GM21390 (cell line): ENCODE results near the gene COL11A2.

Experiments
- ATAC-seq: cut with Tn5 transposase; IDR thresholded peaks from one replicate; pipeline ENCODE4 v1.9.1; 2021; ENCODE audit not compliant: unreplicated experiment

COL11A2 gene

GRCh38 chr6:33120001-33120400, 72.3 kb downstream of the COL11A2 start:
- ATAC-seq = no peak

- ATAC-seq = no peak
Observed at GRCh38 chr6:33118525-33119123, 73.6 kb downstream of the COL11A2 start.

- ATAC-seq = no peak
Observed at GRCh38 chr6:33117811-33118277, 74.4 kb downstream of the COL11A2 start.

GRCh38 chr6:33116841-33117711, 75.2 kb downstream of the COL11A2 start:
- no peak for ATAC-seq

- ATAC-seq = no peak
Observed at GRCh38 chr6:33116417-33116816, 75.8 kb downstream of the COL11A2 start.

- no peak for ATAC-seq
Observed at GRCh38 chr6:33114406-33114805, 77.9 kb downstream of the COL11A2 start.

GRCh38 chr6:33113755-33114154, 78.5 kb downstream of the COL11A2 start:
- no peak for ATAC-seq
